GM12891 (cell line): ENCODE results near the gene CD96.

Experiments used
- PAX5 ChIP-seq: IDR thresholded peaks from 2 replicates; pipeline ENCODE4 v1.6.1; 2011; ENCODE audit warnings: low read length, moderate library complexity, mild to moderate bottlenecking; ENCODE audit not compliant: insufficient read depth, severe bottlenecking
- POLR2A ChIP-seq: IDR thresholded peaks from 2 replicates; pipeline ENCODE4 v1.6.1; 2011; ENCODE audit warnings: low read depth, low read length, control low read depth
- POLR2AphosphoS5 ChIP-seq: IDR thresholded peaks from 2 replicates; pipeline ENCODE4 v1.6.1; 2011; ENCODE audit warnings: low read depth, low read length, control low read depth
- POU2F2 ChIP-seq: IDR thresholded peaks from 2 replicates; pipeline ENCODE4 v1.6.1; 2011; ENCODE audit warnings: low read depth, mild to moderate bottlenecking, control low read depth, low read length, moderate library complexity
- SPI1 ChIP-seq: IDR thresholded peaks from 2 replicates; pipeline ENCODE4 v1.6.1; 2011; ENCODE audit warnings: low read depth, low read length, control low read depth
- TAF1 ChIP-seq: IDR thresholded peaks from 2 replicates; pipeline ENCODE4 v1.6.1; 2011; ENCODE audit warnings: low read depth, low read length, control low read depth

- TF ChIP-seq POLR2A (no peak), TAF1 (no peak), POLR2AphosphoS5 (no peak), SPI1 (no peak), POU2F2 (no peak), PAX5 (no peak)
Measured at GRCh38 chr3:111677007-111677392, 135.0 kb downstream of the CD96 start.
